ENCODE measurements around the gene VKORC1.

Gene VKORC1

DNA sequence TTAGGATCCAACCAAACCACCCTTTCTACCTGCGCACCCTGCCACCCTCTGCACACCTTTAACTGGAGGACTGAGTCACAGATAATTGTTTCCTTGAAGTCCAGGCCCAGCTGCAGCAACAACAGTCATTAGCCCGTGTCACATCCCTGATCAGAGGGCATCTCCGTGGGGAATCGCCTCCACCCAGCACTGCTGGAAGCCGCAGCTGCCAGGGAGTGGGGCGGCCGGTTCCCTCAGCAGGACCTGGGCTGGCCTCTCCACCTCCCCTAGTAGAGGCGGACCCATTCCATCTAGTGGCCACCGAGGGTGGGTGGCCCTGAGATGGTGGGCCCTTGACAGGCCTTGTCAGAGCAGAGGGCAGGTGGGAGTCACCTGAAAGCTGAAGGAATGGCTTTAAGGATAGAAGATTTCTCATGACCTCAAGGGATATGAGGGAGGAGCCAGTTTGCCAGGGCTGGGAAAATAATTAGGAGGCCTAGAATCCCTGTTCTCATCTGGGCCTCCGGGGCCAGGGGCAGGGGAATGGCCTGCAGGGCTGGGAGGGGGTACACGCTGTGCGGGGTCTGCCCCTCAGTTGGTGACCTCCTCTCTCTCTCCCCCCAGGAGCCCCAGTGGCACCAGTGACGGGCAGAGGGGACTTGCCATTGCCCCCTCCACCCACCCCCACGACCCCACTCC, 12.1 kb downstream of the VKORC1 start:
- DNase-seq (ENCODE audit: low spot score), result no peak

DNA sequence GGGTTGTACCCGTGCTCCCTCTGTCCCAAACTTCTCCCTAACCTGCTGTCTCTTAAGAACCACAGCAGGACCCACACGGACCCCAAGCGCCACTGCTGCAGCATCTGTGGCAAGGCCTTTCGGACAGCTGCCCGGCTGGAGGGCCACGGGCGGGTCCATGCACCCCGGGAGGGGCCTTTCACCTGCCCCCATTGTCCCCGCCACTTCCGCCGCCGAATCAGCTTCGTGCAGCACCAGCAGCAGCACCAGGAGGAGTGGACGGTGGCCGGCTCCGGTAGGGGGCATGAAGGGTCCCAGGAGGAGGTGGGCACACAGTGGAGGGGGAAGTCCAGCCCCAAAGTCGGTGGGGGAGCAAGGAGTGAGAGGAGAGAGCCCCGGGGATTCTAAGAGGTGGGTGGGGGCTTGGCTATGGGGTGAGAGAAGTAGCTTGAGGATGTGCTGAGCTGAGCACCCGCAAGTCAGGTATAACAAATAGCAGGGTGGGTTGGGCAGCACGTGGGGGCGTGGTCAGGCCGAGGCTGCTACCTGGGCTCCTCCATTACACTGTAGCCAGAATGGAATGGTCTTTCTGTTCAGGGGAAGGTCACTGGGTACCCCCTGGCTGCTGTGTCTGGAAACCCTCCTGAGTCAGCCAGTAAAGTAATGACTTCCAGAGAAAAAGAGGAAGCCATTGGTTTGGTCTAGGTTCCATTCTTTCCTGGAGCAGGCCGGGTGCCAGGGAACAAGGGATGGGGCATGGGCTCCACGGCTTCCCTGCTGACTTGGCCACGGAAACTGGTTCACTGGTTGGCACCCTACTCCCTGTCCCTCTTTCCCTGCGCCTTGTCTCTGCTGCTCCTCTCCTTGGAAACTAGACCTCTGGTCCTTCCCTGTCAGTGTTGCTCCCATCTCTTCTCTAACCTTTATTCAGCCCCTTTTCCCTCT, 12.9 kb downstream of the VKORC1 start:
- no peak for DNase-seq (ENCODE audit: low spot score)

DNA sequence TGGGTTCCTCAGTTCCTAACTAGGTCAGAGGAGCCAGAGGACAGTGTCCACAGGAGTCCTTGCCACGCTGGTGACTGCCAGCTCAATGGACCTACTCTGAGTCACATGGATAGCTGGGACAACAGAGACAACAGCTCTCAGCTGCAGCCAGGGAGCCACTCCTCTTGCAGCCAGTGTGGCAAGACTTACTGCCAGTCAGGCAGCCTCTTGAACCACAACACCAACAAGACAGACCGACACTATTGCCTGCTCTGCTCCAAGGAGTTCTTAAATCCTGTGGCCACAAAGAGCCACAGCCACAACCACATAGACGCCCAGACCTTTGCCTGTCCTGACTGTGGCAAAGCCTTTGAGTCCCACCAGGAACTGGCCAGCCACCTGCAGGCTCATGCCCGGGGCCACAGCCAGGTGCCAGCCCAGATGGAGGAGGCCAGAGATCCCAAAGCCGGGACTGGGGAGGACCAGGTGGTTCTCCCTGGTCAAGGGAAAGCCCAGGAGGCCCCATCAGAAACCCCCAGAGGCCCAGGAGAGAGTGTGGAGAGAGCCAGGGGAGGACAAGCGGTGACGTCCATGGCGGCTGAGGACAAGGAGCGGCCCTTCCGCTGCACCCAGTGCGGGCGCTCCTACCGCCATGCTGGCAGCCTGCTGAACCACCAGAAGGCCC, 13.7 kb downstream of the VKORC1 start:
- no peak for DNase-seq (ENCODE audit: low spot score)

- no peak for DNase-seq (ENCODE audit: low spot score)
Measured at GRCh38 chr16:31080035-31080629, 14.5 kb downstream of the VKORC1 start.

DNA sequence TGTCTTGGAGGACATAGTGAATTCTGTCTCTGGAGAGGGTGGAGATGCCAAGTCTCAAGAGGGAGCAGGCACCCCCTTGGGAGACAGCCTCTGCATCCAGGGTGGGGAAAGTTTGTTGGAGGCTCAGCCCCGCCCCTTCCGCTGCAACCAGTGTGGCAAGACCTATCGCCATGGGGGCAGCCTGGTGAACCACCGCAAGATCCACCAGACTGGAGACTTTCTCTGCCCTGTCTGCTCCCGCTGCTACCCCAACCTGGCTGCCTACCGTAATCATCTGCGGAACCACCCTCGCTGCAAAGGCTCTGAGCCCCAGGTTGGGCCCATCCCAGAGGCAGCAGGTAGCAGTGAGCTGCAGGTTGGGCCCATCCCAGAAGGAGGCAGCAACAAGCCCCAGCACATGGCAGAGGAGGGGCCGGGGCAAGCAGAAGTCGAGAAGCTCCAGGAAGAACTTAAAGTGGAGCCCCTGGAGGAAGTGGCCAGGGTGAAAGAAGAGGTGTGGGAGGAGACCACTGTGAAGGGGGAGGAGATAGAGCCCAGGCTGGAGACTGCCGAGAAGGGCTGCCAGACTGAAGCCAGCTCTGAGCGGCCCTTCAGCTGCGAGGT, 15.2 kb downstream of the VKORC1 start:
- DNase-seq (ENCODE audit: low spot score), result no peak

- no peak for DNase-seq (ENCODE audit: low spot score)
Measured at GRCh38 chr16:31078597-31079341, 15.8 kb downstream of the VKORC1 start.

GRCh38 chr16:31077592-31078396, 16.8 kb downstream of the VKORC1 start:
- DNase-seq (ENCODE audit: low spot score), result no peak

DNA sequence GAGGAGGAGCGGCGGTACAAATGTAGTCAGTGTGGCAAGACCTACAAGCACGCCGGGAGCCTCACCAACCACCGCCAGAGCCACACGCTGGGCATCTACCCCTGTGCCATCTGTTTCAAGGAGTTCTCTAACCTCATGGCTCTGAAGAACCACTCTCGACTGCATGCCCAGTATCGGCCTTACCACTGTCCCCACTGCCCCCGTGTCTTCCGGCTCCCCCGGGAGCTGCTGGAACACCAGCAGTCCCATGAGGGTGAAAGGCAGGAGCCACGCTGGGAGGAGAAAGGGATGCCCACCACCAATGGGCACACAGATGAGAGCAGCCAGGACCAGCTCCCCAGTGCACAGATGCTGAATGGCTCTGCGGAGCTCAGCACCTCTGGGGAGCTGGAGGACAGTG, 17.6 kb downstream of the VKORC1 start:
- no peak for DNase-seq (ENCODE audit: low spot score)

- no peak for DNase-seq (ENCODE audit: low spot score)
Measured at GRCh38 chr16:31076319-31076718, 18.3 kb downstream of the VKORC1 start.

GRCh38 chr16:31074814-31075183, 19.8 kb downstream of the VKORC1 start:
- DNase-seq (ENCODE audit: low spot score), result no peak

DNA sequence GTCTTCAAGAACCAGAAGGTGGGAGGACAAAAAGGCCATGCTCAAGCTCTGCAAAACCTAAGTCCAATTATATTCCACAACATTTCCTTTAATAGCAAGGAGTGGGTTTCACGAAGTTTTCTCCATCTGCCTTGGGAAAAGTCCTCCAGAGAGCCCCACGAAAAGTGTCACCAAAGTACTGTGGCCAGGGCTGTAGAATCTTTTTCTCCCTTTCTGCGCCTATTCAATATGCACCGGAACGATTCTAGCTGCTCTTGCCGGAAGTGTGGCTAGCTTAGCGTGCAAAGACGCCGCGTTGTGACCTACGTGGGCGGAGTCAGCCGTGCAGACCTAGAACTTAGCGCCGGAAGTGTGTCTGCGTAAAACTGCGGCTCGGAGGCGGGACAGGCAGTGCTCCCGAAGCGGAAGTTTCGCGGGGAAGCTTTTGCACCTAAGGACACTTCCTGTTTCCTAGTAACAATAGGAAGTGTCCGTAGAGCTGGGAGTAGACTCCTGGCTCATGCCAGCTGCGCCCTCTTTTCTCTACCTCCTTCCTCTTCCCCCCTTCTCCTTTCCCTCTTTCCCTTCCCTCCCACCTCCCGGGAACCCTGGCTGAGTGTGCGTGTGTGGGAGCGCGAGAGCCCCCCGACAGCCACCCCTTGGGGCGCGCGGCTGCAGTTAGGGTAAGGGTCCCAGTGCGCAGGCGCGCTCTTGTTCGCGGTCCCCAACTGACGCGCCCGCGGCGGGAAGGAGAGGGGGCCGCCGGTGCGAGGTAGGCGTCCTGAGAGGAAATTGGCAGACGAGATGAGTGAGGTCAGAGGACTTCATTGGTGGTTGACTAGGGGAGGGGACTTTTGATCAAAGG, 20.4 kb downstream of the VKORC1 start, which contains the start of the genes ZNF646 and ZNF668:
Gene ZNF646, plus strand, starts transcription at position 453 of the 844 bp plus-strand sequence. CDS start 1,903 bp downstream, outside the sequence.
Gene ZNF668, minus strand, starts transcription at position 271 of the 844 bp plus-strand sequence. CDS start 9,781 bp downstream, outside the sequence.
- peak; percentile 96 for DNase-seq (ENCODE audit: low spot score)

DNA sequence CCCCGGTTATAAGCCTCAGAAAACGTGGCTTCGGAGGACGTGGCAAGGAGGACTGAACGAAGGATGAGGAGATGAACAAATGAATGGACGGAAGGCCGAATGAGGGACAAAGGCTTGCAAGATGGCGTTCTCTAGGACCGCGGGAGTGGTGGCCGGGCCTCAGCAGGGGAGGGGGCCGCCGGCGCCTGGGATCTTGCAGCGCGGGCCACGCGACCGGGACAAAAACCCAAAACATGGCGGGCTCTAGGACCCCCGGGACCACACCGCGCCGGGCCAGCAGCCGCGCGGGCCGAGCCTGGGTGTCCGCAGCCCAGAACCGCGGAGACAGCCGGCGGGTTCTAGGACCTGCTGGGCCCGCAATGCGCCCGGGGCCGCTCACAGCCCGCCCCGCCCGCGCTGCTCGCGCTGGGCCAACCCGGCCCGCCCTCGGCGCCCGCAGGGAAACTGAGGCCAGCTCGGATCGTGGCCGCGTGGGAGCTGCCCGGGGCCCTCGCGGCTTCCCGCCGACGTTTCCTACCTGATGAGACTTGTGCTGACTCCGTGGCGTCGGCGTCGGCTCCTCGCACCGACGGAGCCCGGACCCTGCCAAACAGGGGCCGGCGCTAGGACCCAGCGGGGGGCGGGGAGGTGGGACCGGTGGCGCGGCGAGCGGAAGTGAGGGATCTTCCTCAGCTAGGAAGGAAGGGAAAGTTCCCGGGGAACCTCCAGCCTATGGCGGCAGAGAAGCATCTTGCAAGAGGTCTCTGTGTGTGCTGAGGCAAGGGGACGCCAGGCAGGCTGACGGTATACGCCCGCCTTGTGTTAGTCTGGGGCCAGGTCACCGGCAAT, 21.2 kb downstream of the VKORC1 start:
- DNase-seq (ENCODE audit: low spot score), result peak; percentile 89

DNA sequence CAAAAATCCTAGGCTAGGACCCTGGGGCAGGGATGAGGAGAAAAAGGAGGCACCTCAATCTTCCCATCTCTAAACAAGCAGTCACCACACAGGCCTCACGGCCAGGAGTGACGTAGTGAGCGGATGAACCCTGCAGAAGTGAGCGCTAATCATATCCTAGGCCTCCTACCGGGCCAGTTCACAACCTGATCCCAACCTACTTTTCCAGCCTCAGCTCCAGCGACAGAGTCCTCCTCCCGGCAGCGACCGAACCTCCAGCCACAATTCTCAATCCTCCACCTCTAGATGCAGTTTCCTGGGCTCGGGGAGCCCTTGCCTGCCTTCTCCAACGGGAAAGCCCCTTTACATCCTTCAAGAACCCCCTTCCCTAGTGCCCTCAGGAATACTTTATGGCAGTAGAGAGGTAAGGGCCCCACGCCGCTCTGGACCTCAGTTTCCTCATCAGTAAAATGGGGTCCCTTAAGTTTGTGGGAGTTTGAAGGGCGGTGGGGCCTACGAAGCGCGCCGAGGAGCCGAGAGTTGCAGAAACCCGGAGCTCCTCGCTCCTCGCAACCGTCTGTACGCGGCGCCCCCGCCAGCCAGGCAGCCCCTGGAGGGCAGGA, 22.0 kb downstream of the VKORC1 start:
- peak; percentile 39 for DNase-seq (ENCODE audit: low spot score)

DNA sequence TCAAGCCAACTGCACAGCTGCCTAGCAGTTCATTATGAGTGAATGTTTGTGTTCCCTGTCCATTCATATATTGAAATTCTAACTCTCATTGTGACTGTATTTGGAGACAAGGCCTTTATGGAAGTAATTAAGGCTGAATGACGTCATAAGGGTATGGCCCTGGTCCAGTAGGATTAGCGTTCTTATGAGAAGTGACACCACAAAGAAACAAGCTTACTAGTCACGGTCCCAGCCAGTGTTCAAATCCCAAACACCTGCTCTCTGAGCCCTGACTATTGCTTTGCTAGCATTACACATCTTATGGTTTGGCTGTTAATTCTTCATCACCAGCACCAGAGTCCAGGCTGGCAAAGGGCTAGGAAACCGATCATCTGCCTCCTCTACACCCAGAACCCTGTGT, 22.7 kb downstream of the VKORC1 start:
- DNase-seq (ENCODE audit: low spot score), result peak; percentile 65

DNA sequence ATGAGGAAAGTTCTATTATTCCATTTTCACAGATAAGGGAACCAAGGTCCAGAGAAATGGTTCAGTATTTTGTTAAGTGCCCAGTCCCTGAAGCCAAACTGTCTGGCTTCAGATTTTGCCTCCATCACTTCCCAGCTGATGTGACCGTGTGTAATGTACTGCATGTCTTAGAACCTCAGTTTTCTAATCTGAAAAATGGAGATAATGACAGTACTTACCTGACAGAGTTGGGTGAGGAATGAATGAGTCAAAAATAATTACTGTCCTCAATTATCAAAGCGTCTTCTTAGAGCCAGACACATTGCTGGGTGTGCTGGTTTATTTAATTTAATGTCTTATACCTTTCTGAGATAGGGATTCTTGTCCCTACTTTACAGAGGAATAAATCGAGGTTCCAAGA, 27.3 kb downstream of the VKORC1 start:
- DNase-seq (ENCODE audit: low spot score), result no peak

- DNase-seq (ENCODE audit: low spot score), result peak; percentile 95
Measured at GRCh38 chr16:31064882-31065461, 29.6 kb downstream of the VKORC1 start.

GRCh38 chr16:31063843-31064611, 30.6 kb downstream of the VKORC1 start:
- DNase-seq (ENCODE audit: low spot score), result no peak

All from AG20443 (cell line).